BLaER1 treated with 17β-estradiol and CSF1 and Interleukin-3, amounts not matched to agents 10 nM and 100 nM (cell line): ENCODE measurements around the gene TAAR8.
"Not testable (repeated sequence)": the region's sequence is repeated elsewhere in the genome, so short reads cannot be mapped to it uniquely, and the experiment has no call there.

ENCODE experiments used
- H3K27ac ChIP-seq, 11 experiments: shearing (Covaris generic); formaldehyde crosslinking; 2 replicates each; pipeline ENCODE4 v1.8.1; 2022
- H3K27me3 ChIP-seq, 11 experiments: shearing (Covaris generic); formaldehyde crosslinking; 2 replicates each; pipeline ENCODE4 v1.8.1; 2022
- H3K36me3 ChIP-seq, 11 experiments: shearing (Covaris generic); formaldehyde crosslinking; 2 replicates each; pipeline ENCODE4 v1.8.1; 2022
- H3K4me1 ChIP-seq, 10 experiments: shearing (Covaris generic); formaldehyde crosslinking; 2 replicates each; pipeline ENCODE4 v1.8.1; 2022
- H3K4me2 ChIP-seq, 11 experiments: shearing (Covaris generic); formaldehyde crosslinking; 2 replicates each; pipeline ENCODE4 v1.8.1; 2022
- H3K4me3 ChIP-seq, 10 experiments: shearing (Covaris generic); formaldehyde crosslinking; 2 replicates each; pipeline ENCODE4 v1.8.1; 2022
- H3K9ac ChIP-seq, 11 experiments: shearing (Covaris generic); formaldehyde crosslinking; 2 replicates each; pipeline ENCODE4 v1.8.1; 2022
- H3K9me3 ChIP-seq, 11 experiments: shearing (Covaris generic); formaldehyde crosslinking; replicated peaks in 1 of 11; 2 replicates each; pipeline ENCODE4 v1.8.1; 2022
- H4K20me1 ChIP-seq, 11 experiments: shearing (Covaris generic); formaldehyde crosslinking; 2 replicates each; pipeline ENCODE4 v1.8.1; 2022
- Cebpa-rat ChIP-seq, 11 experiments: shearing (Covaris generic); IDR thresholded peaks; 2 replicates each; pipeline ENCODE4 v1.8.1; 2022

Gene TAAR8

GRCh38 chr6:132530293-132530974 is 22.0 kb upstream of the TAAR8 start:
- Histone ChIP-seq H3K4me3 (no peak overlapping the region), H3K27ac (no peak overlapping the region), H3K4me1 (peaks cover 0 to 4% (median 0%) of the 10 kb centered on the region in 10 experiments; a peak in 2 of 20 replicates), H3K27me3 (no peaks in the 10 kb centered on the region), H3K36me3 (no peaks in the 10 kb centered on the region), H3K9me3 (peaks cover 5 to 15% (median 13%) of the 10 kb centered on the region in 11 experiments; a peak in 19 of 22 replicates), H3K9ac (no peak overlapping the region), H4K20me1 (no peaks in the 10 kb centered on the region), H3K4me2 (no peak overlapping the region)
- no peak for TF ChIP-seq Cebpa-rat (IDR thresholded peaks at IDR 0.05)

- not testable (repeated sequence) for H4K20me1 ChIP-seq, H3K4me2 ChIP-seq, H3K27ac ChIP-seq, H3K4me1 ChIP-seq, H3K36me3 ChIP-seq, H3K4me3 ChIP-seq, H3K9ac ChIP-seq, H3K27me3 ChIP-seq
- H3K9me3 ChIP-seq = peaks cover 5 to 17% (median 13%) of the 10 kb centered on the region in 11 experiments; a peak in 19 of 22 replicates
Measured at GRCh38 chr6:132534546-132534945, 17.9 kb upstream of the TAAR8 start.

- Histone ChIP-seq H3K9me3 (peaks cover under 1 to 17% (median 13%) of the 10 kb centered on the region in 11 experiments; a peak in 19 of 22 replicates), H3K4me3 (no peak overlapping the region), H4K20me1 (no peaks in the 10 kb centered on the region), H3K4me1 (no peaks in the 10 kb centered on the region), H3K9ac (no peak overlapping the region), H3K4me2 (no peak overlapping the region), H3K27ac (no peak overlapping the region), H3K27me3 (no peaks in the 10 kb centered on the region), H3K36me3 (no peaks in the 10 kb centered on the region)
- TF ChIP-seq Cebpa-rat (IDR thresholded peaks at IDR 0.05) = no peak
Measured at GRCh38 chr6:132537145-132537544, 15.3 kb upstream of the TAAR8 start.

- no peak for TF ChIP-seq Cebpa-rat (IDR thresholded peaks at IDR 0.05)
- no peak within 1 kb of the TSS for H3K4me2 ChIP-seq
- H3K27me3 ChIP-seq = no peaks in the 10 kb centered on the region
Measured at GRCh38 chr6:132537977-132538376, 14.5 kb upstream of the TAAR8 start, which contains the start of gene TAAR9. TSS of gene TAAR9 (plus strand) at chr6:132538277. CDS start at chr6:132538290, 13 bp downstream.

GRCh38 chr6:132544826-132545225 is 7.6 kb upstream of the TAAR8 start:
- Histone ChIP-seq H3K4me1 (no peaks in the 10 kb centered on the region), H3K4me2 (no peak overlapping the region), H3K9ac (no peak overlapping the region), H3K27me3 (no peaks in the 10 kb centered on the region), H3K27ac (no peak overlapping the region), H3K4me3 (no peak overlapping the region), H3K9me3 (no peaks in the 10 kb centered on the region), H4K20me1 (no peaks in the 10 kb centered on the region), H3K36me3 (no peaks in the 10 kb centered on the region)
- TF ChIP-seq Cebpa-rat (IDR thresholded peaks at IDR 0.05) = no peak

More at GRCh38 chr6:132537977-132538376, 14.5 kb upstream of the TAAR8 start, which contains the start of gene TAAR9:
- no peaks in the 10 kb centered on the region for H3K36me3 ChIP-seq
- peaks cover 0 to 17% (median 13%) of the 10 kb centered on the region in 11 experiments; a peak in 19 of 22 replicates for H3K9me3 ChIP-seq
- no peaks in the 10 kb centered on the region for H4K20me1 ChIP-seq
- no peaks in the 10 kb centered on the region for H3K4me1 ChIP-seq
- H3K4me3 ChIP-seq = no peak within 1 kb of the TSS
- no peak within 1 kb of the TSS for H3K9ac ChIP-seq
- H3K27ac ChIP-seq = no peak within 1 kb of the TSS

GRCh38 chr6:132548746-132549463 is 3.6 kb upstream of the TAAR8 start:
- no peak overlapping the region for H3K27ac ChIP-seq
- no peak for TF ChIP-seq Cebpa-rat (IDR thresholded peaks at IDR 0.05)

GRCh38 chr6:132551214-132551613 is 1.3 kb upstream of the TAAR8 start:
- TF ChIP-seq Cebpa-rat (IDR thresholded peaks at IDR 0.05) = no peak
- Histone ChIP-seq H3K4me2 (no peak overlapping the region), H4K20me1 (no peaks in the 10 kb centered on the region), H3K4me1 (no peaks in the 10 kb centered on the region), H3K27ac (no peak overlapping the region), H3K9ac (no peak overlapping the region), H3K27me3 (no peaks in the 10 kb centered on the region), H3K36me3 (no peaks in the 10 kb centered on the region), H3K9me3 (no peaks in the 10 kb centered on the region), H3K4me3 (no peak overlapping the region)

More at GRCh38 chr6:132548746-132549463, 3.6 kb upstream of the TAAR8 start:
- H4K20me1 ChIP-seq = no peaks in the 10 kb centered on the region
- H3K4me3 ChIP-seq = no peak overlapping the region
- no peaks in the 10 kb centered on the region for H3K27me3 ChIP-seq
- no peak overlapping the region for H3K9ac ChIP-seq
- no peak overlapping the region for H3K4me2 ChIP-seq
- no peaks in the 10 kb centered on the region for H3K9me3 ChIP-seq
- H3K4me1 ChIP-seq = no peaks in the 10 kb centered on the region
- H3K36me3 ChIP-seq = no peaks in the 10 kb centered on the region

GRCh38 chr6:132560087-132560486 is 7.6 kb downstream of the TAAR8 start:
- H3K36me3 ChIP-seq, H3K9me3 ChIP-seq, H4K20me1 ChIP-seq, H3K9ac ChIP-seq, H3K27me3 ChIP-seq, H3K4me2 ChIP-seq, H3K4me1 ChIP-seq, H3K4me3 ChIP-seq, H3K27ac ChIP-seq: not testable (repeated sequence)

GRCh38 chr6:132566404-132566803 is 13.9 kb downstream of the TAAR8 start:
- Histone ChIP-seq H3K36me3 (no peaks in the 10 kb centered on the region), H3K4me3 (no peak overlapping the region), H4K20me1 (no peaks in the 10 kb centered on the region), H3K4me2 (no peak overlapping the region), H3K4me1 (no peaks in the 10 kb centered on the region), H3K9me3 (no peaks in the 10 kb centered on the region), H3K9ac (no peak overlapping the region), H3K27me3 (no peaks in the 10 kb centered on the region), H3K27ac (no peak overlapping the region)
- TF ChIP-seq Cebpa-rat (IDR thresholded peaks at IDR 0.05) = no peak

GRCh38 chr6:132567566-132567965 is 15.1 kb downstream of the TAAR8 start:
- Histone ChIP-seq H3K4me2 (no peak overlapping the region), H3K4me3 (no peak overlapping the region), H3K27ac (no peak overlapping the region), H3K27me3 (no peaks in the 10 kb centered on the region), H3K9me3 (no peaks in the 10 kb centered on the region), H3K9ac (no peak overlapping the region), H3K4me1 (no peaks in the 10 kb centered on the region), H3K36me3 (no peaks in the 10 kb centered on the region), H4K20me1 (no peaks in the 10 kb centered on the region)
- TF ChIP-seq Cebpa-rat (IDR thresholded peaks at IDR 0.05) = no peak
